NCI-H82 (cell line): ENCODE results near the gene C19orf18.

Experiments
- DNase-seq: peaks from one replicate; lab custom pipeline; 2025; lab: John Stamatoyannopoulos, UW

Gene C19orf18

GRCh38 chr19:57947419-57948134 lies 26.8 kb downstream of the C19orf18 start, which contains the start of gene ZNF256:
Gene ZNF256, minus strand, starts transcription at chr19:57947706. Its CDS starts 232 bp downstream, at chr19:57947474.
- DNase-seq, result peak; percentile 99

- DNase-seq, result no peak
Measured at GRCh38 chr19:57947088-57947418, 27.3 kb downstream of the C19orf18 start.

GRCh38 chr19:57946316-57946715 lies 28.0 kb downstream of the C19orf18 start:
- no peak for DNase-seq

GRCh38 chr19:57941593-57941992 lies 32.7 kb downstream of the C19orf18 start:
- no peak for DNase-seq

- DNase-seq, result no peak
Measured at GRCh38 chr19:57935731-57936130, 38.6 kb downstream of the C19orf18 start.

GRCh38 chr19:57934820-57935665 lies 39.3 kb downstream of the C19orf18 start, which contains the start of gene ZNF418:
Gene ZNF418, minus strand, starts transcription at chr19:57935402. Its CDS starts 1,580 bp downstream, at chr19:57933822.
- DNase-seq, result peak; percentile 94

- no peak for DNase-seq
Measured at GRCh38 chr19:57927587-57927986, 46.7 kb downstream of the C19orf18 start.

GRCh38 chr19:57916168-57916995 lies 58.0 kb downstream of the C19orf18 start, which contains the start of gene ZNF417:
Gene ZNF417, minus strand, starts transcription at chr19:57916592. Its CDS starts 181 bp downstream, at chr19:57916411.
- DNase-seq, result peak; percentile 98

GRCh38 chr19:57914531-57914930 lies 59.8 kb downstream of the C19orf18 start:
- DNase-seq, result no peak
